HCT116 (cell line): ENCODE data around the gene CBFA2T2. TPM values are rescaled to one million over a fixed set of nuclear protein-coding genes. Genes with fewer than 3 reads are reported as not detected.

ENCODE experiments used
- ATAC-seq: fragments of 200-7000 bp; cut with Tn5 transposase; 2 replicates; pipeline ENCODE4 v1.9.1; 2020; ENCODE audit warnings: mild to moderate bottlenecking, moderate library complexity
- BruUV-seq: library from RNA; stranded (reverse); fragments of 400-500 nt; replicated peaks from 2 replicates; lab custom pipeline; 2021; lab: Mats Ljungman, UMichigan
- CTCF ChIA-PET: fragments of 300-600 bp; sonication (Branson Sonifier 250); formaldehyde crosslinking; loops from one replicate; lab custom pipeline; 2021; ENCODE audit warnings: antibody characterized with exemption; lab: Charles Lee
- POLR2A ChIA-PET: fragments of 300-600, 350-600 bp; sonication (Branson Sonifier 250); formaldehyde crosslinking; loops from one replicate; lab custom pipeline; 2021; ENCODE audit warnings: antibody characterized with exemption; lab: Charles Lee
- RAD21 ChIA-PET, 2 experiments: fragments of 300-600 bp; sonication (Branson Sonifier 250); formaldehyde crosslinking; loops; one replicate each; lab custom pipeline; 2023; ENCODE audit warnings: low total read pairs in 2 of 2; ENCODE audit not compliant: uncharacterized antibody in 2 of 2, unreplicated experiment in 2 of 2, low non-redundant PET in 1 of 2; lab: Charles Lee
- DNase-seq: peaks from one replicate; pipeline ENCODE4 v3.0.0-alpha.2; 2010; ENCODE audit warnings: low read depth, low spot score
- H2AFZ ChIP-seq: fragments of 200-600 bp; shearing (Covaris generic), sonication (generic); 2 replicates; pipeline ENCODE4 v1.6.1; 2017; ENCODE audit warnings: low read depth, mixed run types, mixed read lengths, antibody characterized with exemption, low read length; ENCODE audit not compliant: poor library complexity, severe bottlenecking
- H3K27ac ChIP-seq: 2 replicates; pipeline ENCODE4 v1.5.1; 2012; ENCODE audit warnings: low read depth, low read length
- H3K27me3 ChIP-seq: fragments of 200-600 bp; sonication (generic); 2 replicates; pipeline ENCODE4 v1.6.1; 2016; ENCODE audit warnings: mixed run types, low read length, mixed read lengths; ENCODE audit not compliant: insufficient read depth
- H3K36me3 ChIP-seq, 2 experiments: fragments of 200-500 bp in 1 of 2; fragments of 200-600 bp in 1 of 2; sonication (Bioruptor generic) in 1 of 2; sonication (generic) in 1 of 2; 2 replicates each; pipeline versions ENCODE4 v1.5.1 to v1.6.1; 2014 to 2016; ENCODE audit warnings: low read length in 2 of 2, inconsistent platforms in 1 of 2, mixed read lengths in 1 of 2, mixed run types in 1 of 2; ENCODE audit not compliant: insufficient read depth in 2 of 2, control insufficient read depth in 1 of 2
- H3K4me1 ChIP-seq, 2 experiments: fragments of 200-600 bp in 1 of 2; sonication (generic) in 1 of 2; 2 replicates each; pipeline versions ENCODE4 v1.5.1 to v1.6.1; 2012 to 2017; ENCODE audit warnings: low read length in 2 of 2, inconsistent platforms in 1 of 2, mild to moderate bottlenecking in 1 of 2, mixed read lengths in 1 of 2, mixed run types in 1 of 2, moderate library complexity in 1 of 2; ENCODE audit not compliant: insufficient read depth in 2 of 2, control insufficient read depth in 1 of 2
- H3K4me2 ChIP-seq: fragments of 200-600 bp; sonication (generic); 2 replicates; pipeline ENCODE4 v1.6.1; 2017; ENCODE audit warnings: mixed run types, low read length, mixed read lengths
- H3K4me3 ChIP-seq, 2 experiments: fragments of 200-600 bp in 1 of 2; sonication (generic) in 1 of 2; replicated peaks in 1 of 2; 2 replicates each; pipeline ENCODE4 v1.5.1; 2011 to 2016; ENCODE audit warnings: low read length in 2 of 2, control low read depth in 1 of 2, low read depth in 1 of 2, mild to moderate bottlenecking in 1 of 2, mixed read lengths in 1 of 2, mixed run types in 1 of 2
- H3K79me2 ChIP-seq: fragments of 200-600 bp; sonication (generic); 2 replicates; pipeline ENCODE4 v1.6.1; 2017; ENCODE audit warnings: mild to moderate bottlenecking, mixed run types, low read length, moderate library complexity, mixed read lengths; ENCODE audit not compliant: insufficient read depth
- H3K9ac ChIP-seq: fragments of 200-600 bp; sonication (generic); 2 replicates; pipeline ENCODE4 v1.6.1; 2016; ENCODE audit warnings: low read length, mixed read lengths
- H3K9me2 ChIP-seq: fragments of 200-600 bp; sonication (generic), shearing (Covaris generic); 2 replicates; pipeline ENCODE4 v1.6.1; 2017; ENCODE audit warnings: mixed run types, mild to moderate bottlenecking, moderate library complexity; ENCODE audit not compliant: insufficient read depth
- H3K9me3 ChIP-seq, 2 experiments: fragments of 200-500 bp in 1 of 2; fragments of 200-600 bp in 1 of 2; sonication (Bioruptor generic) in 1 of 2; sonication (generic) in 1 of 2; 2 replicates each; pipeline ENCODE4 v1.6.1; 2014 to 2017; ENCODE audit warnings: low read length in 2 of 2, mixed read lengths in 2 of 2, inconsistent platforms in 1 of 2, low read depth in 1 of 2, mild to moderate bottlenecking in 1 of 2, mixed run types in 1 of 2, moderate library complexity in 1 of 2; ENCODE audit not compliant: control insufficient read depth in 1 of 2, insufficient read depth in 1 of 2
- H4K20me1 ChIP-seq: fragments of 200-600 bp; sonication (generic), shearing (Covaris generic); 2 replicates; pipeline ENCODE4 v1.6.1; 2017; ENCODE audit warnings: mixed run types, mild to moderate bottlenecking, moderate library complexity; ENCODE audit not compliant: insufficient read depth
- CEBPB ChIP-seq: IDR thresholded peaks from 2 replicates; pipeline ENCODE4 v1.6.1; 2012; ENCODE audit warnings: low read depth
- ELF1 ChIP-seq: IDR thresholded peaks from 2 replicates; pipeline ENCODE4 v1.6.1; 2012; ENCODE audit warnings: low read depth, borderline replicate concordance
- EZH2 ChIP-seq: fragments of 200-600 bp; sonication (generic); IDR thresholded peaks from 2 replicates; pipeline ENCODE4 v1.6.1; 2017; ENCODE audit warnings: antibody characterized with exemption, mixed run types
- JUND ChIP-seq: IDR thresholded peaks from 2 replicates; pipeline ENCODE4 v1.6.1; 2012
- POLR2A ChIP-seq: IDR thresholded peaks from 2 replicates; pipeline ENCODE4 v1.7.0; 2011; ENCODE audit warnings: borderline replicate concordance; ENCODE audit not compliant: insufficient read depth, insufficient read length; ENCODE audit errors: extremely low read depth
- POLR2AphosphoS5 ChIP-seq: IDR thresholded peaks from 2 replicates; pipeline ENCODE4 v1.6.1; 2011; ENCODE audit warnings: mild to moderate bottlenecking, low read depth, low read length, moderate library complexity
- RAD21 ChIP-seq: IDR thresholded peaks from 2 replicates; pipeline ENCODE4 v1.6.1; 2012; ENCODE audit warnings: low read depth, mild to moderate bottlenecking
- REST ChIP-seq: IDR thresholded peaks from 2 replicates; pipeline ENCODE4 v1.6.1; 2012; ENCODE audit warnings: low read depth
- TCF7L2 ChIP-seq: IDR thresholded peaks from 2 replicates; pipeline ENCODE4 v1.7.0; 2011; ENCODE audit warnings: borderline replicate concordance, inconsistent platforms; ENCODE audit not compliant: insufficient read depth, insufficient read length; ENCODE audit errors: extremely low read depth
- ZNF274 ChIP-seq: fragments of 200-500 bp; sonication (Bioruptor generic); IDR thresholded peaks from 2 replicates; pipeline ENCODE4 v1.6.1; 2014; ENCODE audit warnings: mild to moderate bottlenecking, low read depth, low read length, inconsistent platforms
- intact Hi-C: fragments of 100-400 bp; cut with micrococcal nuclease; formaldehyde crosslinking; loops from 2 replicates; pipeline ENCODE4 v1.10.0; 2022
- total RNA-seq: library from RNA; stranded (reverse); gene quantifications from one replicate; pipeline ENCODE4 v1.2.1, GENCODE V29; 2021; ENCODE audit not compliant: unreplicated experiment

The CBFA2T2 gene
- total RNA-seq, 1 experiment from 2014 or later = 8.0 TPM

DNA sequence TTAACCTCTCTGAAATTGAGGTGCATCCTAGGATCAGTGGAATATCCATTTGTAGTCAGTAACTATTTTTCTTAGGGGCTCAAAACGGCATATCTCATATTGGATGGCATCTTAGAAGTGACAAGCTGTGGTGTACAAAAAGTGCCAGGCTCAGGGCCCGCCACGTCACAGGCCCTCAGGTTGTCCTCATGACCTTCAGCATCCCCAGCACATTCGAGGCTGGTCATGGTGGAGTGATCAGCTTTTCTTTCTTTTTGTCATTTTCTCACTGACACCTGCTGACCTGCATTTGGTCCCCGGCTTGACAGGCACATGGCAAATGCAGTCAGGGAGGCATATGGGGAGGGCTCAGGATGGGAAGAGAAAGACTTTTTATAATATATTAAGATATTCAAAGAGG lies 203.4 kb downstream of the CBFA2T2 start (continued):
- TF ChIP-seq REST (no peak), CEBPB (no peak)

DNA sequence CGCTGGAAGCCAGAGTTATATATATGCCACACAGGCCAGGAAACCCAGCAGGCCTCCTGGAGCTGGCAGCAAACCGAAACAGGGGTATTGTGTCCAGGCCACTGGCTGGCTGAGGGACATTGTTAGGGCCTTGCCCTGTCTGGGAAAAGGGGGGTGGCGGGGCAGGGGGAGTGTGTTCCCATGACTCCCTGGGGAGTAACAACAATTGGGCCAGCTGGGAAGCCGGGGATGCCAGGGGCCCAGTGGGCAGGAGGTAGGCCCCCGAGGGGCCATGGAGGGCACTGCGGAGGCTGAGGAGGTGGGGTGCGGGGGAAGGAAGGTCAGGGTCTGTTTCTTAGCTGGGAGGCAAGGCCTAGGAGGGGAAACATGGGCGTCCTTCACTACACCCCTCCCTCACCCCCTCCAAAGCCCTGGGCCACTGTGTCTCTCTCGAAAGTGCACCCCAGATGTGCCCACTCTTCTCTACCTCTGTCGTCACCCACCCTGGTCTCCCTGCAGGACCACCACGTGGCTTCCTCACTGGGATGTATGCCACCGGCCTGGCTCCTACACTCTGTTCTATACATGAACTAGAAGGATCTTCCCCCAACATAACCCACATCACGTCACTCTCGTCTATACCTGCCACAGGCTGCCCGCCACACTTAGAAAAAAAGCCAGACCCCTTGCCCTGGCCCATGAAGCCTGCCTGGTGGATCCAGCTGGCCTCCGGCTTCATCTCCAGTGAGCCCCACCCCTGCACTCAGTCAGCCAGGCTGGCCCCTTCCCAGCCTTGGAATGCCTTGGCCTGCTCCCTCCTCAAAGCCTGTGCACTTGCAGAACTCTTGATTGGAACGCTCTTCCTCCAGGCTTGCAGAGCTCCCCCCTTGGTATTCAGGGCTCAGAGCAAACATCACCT lies 204.1 kb downstream of the CBFA2T2 start:
- no TSS peak for BruUV-seq
- ATAC-seq (no peak), DNase-seq (no peak)
- H3K36me3 ChIP-seq = no peaks in the 10 kb centered on the region
- no peaks in the 10 kb centered on the region for H3K9me2 ChIP-seq
- no peaks in the 10 kb centered on the region for H3K79me2 ChIP-seq
- peaks cover 2 to 6% of the 10 kb centered on the region in 2 experiments; a peak in 2 of 4 replicates for H3K4me1 ChIP-seq
- ChIA-PET RAD21 (no interaction called here), POLR2A (interaction anchor here (0.9 kb wide), 1 partner anchor 26 kb away, joined by 3 read pairs; the partner anchor contains the start of gene PXMP4), CTCF (no interaction called here)
- H2AFZ ChIP-seq = no peak overlapping the region
- no peak overlapping the region for H3K4me2 ChIP-seq
- H3K9me3 ChIP-seq = no peaks in the 10 kb centered on the region
- H3K4me3 ChIP-seq = no peak overlapping the region
- H3K9ac ChIP-seq = no peak overlapping the region
- H3K27me3 ChIP-seq = no peaks in the 10 kb centered on the region
- intact Hi-C loops = no loop called here
- H4K20me1 ChIP-seq = no peaks in the 10 kb centered on the region
- H3K27ac ChIP-seq = no peak overlapping the region
- TF ChIP-seq ELF1 = no peak
- TF ChIP-seq ZNF274 = no peak
- TF ChIP-seq JUND = no peak
- no peak for TF ChIP-seq TCF7L2
- TF ChIP-seq EZH2 = no peak
- TF ChIP-seq CEBPB = no peak
- no peak for TF ChIP-seq POLR2A
- no peak for TF ChIP-seq POLR2AphosphoS5
- no peak for TF ChIP-seq RAD21
- TF ChIP-seq, all 23 proteins: peak for 0
